Activated CD4-positive, CD25-positive, alpha-beta regulatory T cell treated with anti-CD3 and anti-CD28 coated beads, Interleukin-2, amount 50 U/mL, for 72 hours (primary cell): ENCODE data around the gene DUSP10.

ENCODE experiments used
- DNase-seq: peaks from one replicate; pipeline ENCODE4 v3.0.0; 2021

Gene DUSP10

DNA sequence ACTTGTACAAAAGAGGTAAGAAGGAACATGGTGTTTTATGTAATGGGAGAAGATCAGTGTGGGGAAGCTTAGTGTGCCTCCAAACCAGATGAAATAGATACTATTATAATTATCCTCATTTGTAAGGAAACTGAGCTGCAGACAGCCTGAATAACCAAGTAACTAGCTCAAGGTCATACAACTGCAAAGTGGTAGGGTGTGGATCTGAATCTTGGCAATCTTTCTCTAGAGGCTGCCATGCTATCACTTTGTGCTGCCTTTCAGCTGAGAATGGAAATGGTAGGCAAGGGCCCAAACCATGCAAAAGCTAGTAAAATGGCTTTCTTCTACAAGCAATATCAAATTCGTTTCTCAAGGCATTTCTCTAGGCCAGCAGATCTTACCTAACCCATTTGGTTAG, 51.0 kb downstream of the DUSP10 start:
- DNase-seq, result no peak

DNA sequence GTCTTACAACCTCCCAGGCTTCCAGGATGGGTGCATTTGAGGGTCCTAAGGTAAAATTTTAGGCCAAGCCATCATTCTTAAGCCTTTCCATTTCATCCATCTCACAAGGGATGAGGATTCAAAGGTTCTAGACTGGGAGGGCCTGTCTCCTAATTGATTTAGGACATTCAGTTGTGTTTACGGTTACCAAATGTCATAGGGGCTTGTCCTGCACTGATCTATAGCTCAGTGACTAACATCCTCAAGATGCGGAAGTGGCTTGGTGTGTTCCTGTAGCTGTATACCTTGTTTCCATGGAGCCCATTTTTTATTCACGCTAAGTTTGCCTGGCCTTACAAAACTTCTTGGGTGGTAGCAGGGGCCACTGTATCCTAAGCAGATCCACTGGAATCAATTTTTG, 52.8 kb downstream of the DUSP10 start:
- DNase-seq, result no peak

DNA sequence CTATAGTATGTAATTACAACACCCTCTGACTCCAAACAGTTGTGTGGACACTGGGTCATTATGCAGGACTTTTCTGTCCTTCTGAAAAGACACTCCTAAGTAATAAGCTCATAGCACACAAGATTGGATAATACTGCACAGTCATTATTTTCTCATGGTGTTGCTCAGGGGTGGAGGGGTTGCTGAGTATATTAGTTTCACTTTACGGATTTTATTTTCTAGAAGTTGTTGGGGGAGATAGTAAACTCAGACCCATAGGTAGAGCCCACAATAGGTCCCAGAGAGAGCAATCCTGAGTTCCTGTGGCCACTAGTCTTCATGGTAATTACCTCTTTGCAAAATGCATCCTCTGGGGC, 53.4 kb downstream of the DUSP10 start:
- no peak for DNase-seq

DNA sequence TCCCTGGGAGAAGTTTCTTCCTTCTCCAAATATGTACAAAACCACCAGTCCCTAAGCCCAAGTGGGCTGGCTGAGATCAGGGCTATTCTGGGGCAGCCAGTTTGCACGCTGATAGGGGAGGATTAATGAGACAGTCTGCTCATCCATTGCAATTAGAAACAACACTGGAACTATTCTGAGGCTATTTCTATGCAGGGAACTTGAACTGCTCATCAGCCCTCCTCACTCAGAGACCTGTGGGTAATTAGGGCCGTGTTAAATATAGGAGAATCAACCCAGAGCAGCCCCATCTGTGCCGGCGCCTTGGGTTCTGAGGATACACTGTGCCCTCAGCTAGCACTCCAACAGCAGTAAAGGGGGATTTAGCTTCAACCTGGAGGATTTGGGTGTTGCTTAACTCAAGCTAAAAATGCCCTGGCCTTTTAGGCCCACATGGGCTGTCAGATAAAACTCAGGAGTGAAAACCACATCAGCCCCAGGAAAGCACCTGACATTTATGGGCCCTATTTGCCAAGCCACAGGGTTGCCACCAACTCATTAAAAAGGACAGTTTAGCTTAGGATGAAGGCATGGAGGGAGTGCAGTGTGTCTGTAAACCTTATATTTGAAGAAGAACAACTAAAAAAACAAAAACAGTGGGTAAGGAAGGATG, 53.9 kb downstream of the DUSP10 start:
- DNase-seq, result no peak

- DNase-seq, result no peak
These were observed 58.2 kb downstream of the DUSP10 start for GRCh38 chr1:221683681-221684080.

- DNase-seq, result no peak
These were observed 61.8 kb downstream of the DUSP10 start for GRCh38 chr1:221680085-221680484.

DNA sequence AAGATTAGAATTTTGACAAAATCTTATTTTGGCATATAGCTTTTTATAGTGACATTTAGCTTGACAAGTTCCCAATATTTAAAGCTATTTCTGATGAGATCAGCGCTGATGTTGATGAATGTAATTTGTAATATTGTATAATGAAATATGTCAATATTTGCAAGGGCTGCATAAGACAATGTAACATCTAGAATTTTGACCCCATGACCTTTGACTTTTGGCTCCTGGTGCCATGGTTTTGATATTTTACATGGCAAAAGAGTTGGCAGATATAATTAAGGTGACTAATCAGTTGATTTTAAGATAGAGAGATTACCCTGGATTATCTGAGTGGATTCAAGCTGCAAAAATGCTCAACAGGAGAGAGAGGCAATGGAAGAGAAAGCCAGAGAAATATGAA, 63.9 kb downstream of the DUSP10 start:
- no peak for DNase-seq

- DNase-seq, result no peak
These were observed 65.7 kb downstream of the DUSP10 start for GRCh38 chr1:221675880-221676800.

GRCh38 chr1:221672965-221673364, 68.9 kb downstream of the DUSP10 start:
- DNase-seq, result no peak

- no peak for DNase-seq
These were observed 69.6 kb downstream of the DUSP10 start for GRCh38 chr1:221672239-221672645.

DNA sequence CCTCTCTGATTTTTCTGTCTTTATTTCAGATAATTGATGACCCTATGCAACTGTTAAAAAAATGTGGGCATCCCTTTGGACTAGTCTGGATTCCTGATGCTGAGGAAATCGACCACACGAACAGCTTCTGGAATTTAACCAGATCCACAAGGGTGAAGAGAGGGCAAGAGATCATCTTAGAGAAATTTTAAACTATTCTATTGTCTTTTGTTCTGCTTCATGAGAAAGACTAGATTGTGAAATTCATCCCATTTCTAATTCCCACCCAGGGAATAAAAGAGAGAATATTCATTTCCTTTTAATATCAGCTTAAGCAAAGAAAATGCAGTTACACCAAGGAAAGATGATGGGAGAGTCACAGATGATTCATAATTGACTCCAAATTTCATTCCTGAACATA, 71.8 kb downstream of the DUSP10 start:
- no peak for DNase-seq

DNA sequence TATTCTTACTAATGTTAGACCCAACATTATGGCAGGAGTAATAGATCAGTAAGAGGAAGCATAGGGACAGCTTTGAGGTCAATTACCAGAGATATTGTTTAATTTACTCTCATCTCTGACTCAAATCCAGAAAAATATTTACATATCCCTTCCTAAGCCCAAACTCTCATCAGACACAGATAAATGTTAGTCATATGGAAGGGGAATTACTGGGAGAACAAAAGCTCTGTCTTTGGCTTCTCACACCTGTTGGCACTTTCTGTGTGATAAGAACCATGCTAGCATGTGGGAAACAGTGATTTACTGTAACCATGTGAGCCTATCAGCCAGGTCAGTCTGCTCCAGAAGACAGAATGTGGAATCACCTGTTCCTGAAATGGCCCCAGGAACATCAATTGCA, 72.4 kb downstream of the DUSP10 start:
- DNase-seq, result no peak

DNA sequence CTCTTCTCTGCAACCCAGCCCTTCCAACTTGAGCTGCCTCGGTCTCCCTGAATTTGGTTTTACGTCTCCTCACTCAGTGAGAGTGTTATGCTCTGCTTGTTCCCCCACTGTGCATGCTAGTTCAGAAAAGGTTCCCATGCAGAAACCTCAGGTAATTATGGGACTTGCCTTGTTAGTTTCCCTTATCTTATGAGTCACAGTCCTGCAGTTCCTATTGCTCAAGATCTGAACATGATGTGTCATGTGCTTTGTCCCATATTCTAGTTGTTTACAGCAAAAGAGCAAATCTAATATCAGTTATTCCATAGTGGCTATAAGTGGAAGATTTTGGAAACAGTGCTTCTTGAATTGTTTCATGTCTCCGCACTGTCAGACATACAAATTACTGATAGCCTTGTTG, 74.4 kb downstream of the DUSP10 start:
- no peak for DNase-seq

- no peak for DNase-seq
These were observed 77.6 kb downstream of the DUSP10 start for GRCh38 chr1:221664253-221664652.

DNA sequence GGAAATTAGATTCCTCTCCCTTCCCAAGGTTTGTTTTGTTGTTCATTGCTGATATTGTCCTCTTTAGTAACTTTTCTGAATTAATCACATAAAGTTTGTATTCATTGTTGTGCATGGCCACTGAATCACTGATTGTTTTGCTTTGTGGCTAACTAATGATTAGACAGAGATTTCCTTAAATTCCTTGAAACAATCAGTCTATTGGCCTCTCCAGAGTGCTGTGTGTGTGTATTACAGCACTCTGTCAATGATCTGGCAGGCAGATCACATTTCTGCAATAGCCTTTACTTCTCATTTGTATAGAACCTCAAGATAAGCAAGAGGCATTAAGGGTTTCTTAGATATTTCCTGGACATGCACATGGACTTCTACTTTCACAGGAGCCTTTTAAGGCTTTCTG, 78.6 kb downstream of the DUSP10 start:
- DNase-seq, result no peak

DNA sequence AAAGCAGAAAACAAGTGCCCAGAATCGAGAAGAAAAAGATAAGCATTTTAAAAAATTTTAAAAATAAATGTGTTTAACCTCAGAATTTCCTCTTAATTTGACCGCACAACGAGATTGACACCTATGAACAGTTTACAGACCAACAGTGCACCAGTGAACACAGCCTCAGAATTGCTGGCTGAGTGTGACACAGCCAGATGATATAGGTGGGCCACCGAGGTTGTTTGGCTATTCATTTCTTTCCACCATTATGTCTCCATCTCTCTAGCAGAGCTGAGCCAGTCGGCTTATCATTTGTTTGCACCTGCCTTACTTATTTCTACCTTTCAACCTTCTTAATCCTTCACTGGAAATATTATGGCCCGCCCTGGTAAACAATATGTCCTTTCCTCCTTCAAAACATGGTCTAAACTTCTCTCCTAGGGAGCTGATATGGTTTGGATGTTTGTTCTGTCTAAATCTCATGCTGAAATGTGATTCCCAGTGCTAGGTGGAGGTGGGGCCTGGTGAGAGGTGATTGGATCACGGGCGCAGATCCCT, 86.1 kb downstream of the DUSP10 start:
- no peak for DNase-seq
